A549 (cell line): ENCODE measurements around the gene ALDH16A1.

Experiments used
- CBX2 ChIP-seq: fragments of 200-600 bp; sonication (generic); IDR thresholded peaks from 2 replicates; pipeline ENCODE4 v1.6.1; 2016; ENCODE audit warnings: low read depth, mild to moderate bottlenecking, borderline replicate concordance
- EP300 ChIP-seq, 2 experiments: fragments of >200 bp; sonication (Bioruptor Twin); formaldehyde crosslinking; IDR thresholded peaks; 2 replicates in 1 of 2; 3 replicates in 1 of 2; pipeline ENCODE4 v1.6.1; 2016 to 2017
- GATA3 ChIP-seq: IDR thresholded peaks from 2 replicates; pipeline ENCODE4 v1.6.1; 2012; ENCODE audit warnings: borderline replicate concordance
- HOXA7 ChIP-seq: fragments of 250-450 bp; sonication (Bioruptor Pico); IDR thresholded peaks from 2 replicates; pipeline ENCODE4 v1.5.0; 2020; ENCODE audit warnings: mild to moderate bottlenecking, moderate library complexity
- KDM1A ChIP-seq: fragments of 200-600 bp; sonication (generic); IDR thresholded peaks from 2 replicates; pipeline ENCODE4 v1.6.1; 2016; ENCODE audit warnings: low read depth, mild to moderate bottlenecking
- MAFK ChIP-seq: fragments of 450-650 bp; IDR thresholded peaks from 2 replicates; pipeline ENCODE4 v1.6.1; 2014; ENCODE audit not compliant: partially characterized antibody
- MYC ChIP-seq: IDR thresholded peaks from 2 replicates; pipeline ENCODE4 v1.6.1; 2012; ENCODE audit warnings: mild to moderate bottlenecking, inconsistent platforms, low read length, improper control_type of control experiment, borderline replicate concordance
- NFE2L2 ChIP-seq: fragments of 150-350 bp; conservative IDR thresholded peaks from 2 replicates; pipeline ENCODE4 v1.6.1; 2014; ENCODE audit warnings: low read length
- TF ChIP-seq, protein P1 (sequence below): fragments of >200 bp; sonication (Bioruptor Twin); formaldehyde crosslinking; IDR thresholded peaks from 3 replicates; pipeline ENCODE4 v1.5.1; 2016
- TF ChIP-seq, protein P2 (sequence below): fragments of 250-450 bp; sonication (Bioruptor Pico); IDR thresholded peaks from 2 replicates; pipeline ENCODE4 v1.5.0; 2021; ENCODE audit warnings: mild to moderate bottlenecking, moderate library complexity, borderline replicate concordance
- TF ChIP-seq, protein P3 (sequence below): fragments of 450-650 bp; IDR thresholded peaks from 2 replicates; pipeline ENCODE4 v1.6.1; 2014; ENCODE audit warnings: antibody characterized with exemption
- TF ChIP-seq, protein P4 (sequence below): fragments of 150-350 bp; IDR thresholded peaks from 2 replicates; pipeline ENCODE4 v1.6.1; 2014; ENCODE audit warnings: low read depth, mild to moderate bottlenecking, low read length

DNA sequence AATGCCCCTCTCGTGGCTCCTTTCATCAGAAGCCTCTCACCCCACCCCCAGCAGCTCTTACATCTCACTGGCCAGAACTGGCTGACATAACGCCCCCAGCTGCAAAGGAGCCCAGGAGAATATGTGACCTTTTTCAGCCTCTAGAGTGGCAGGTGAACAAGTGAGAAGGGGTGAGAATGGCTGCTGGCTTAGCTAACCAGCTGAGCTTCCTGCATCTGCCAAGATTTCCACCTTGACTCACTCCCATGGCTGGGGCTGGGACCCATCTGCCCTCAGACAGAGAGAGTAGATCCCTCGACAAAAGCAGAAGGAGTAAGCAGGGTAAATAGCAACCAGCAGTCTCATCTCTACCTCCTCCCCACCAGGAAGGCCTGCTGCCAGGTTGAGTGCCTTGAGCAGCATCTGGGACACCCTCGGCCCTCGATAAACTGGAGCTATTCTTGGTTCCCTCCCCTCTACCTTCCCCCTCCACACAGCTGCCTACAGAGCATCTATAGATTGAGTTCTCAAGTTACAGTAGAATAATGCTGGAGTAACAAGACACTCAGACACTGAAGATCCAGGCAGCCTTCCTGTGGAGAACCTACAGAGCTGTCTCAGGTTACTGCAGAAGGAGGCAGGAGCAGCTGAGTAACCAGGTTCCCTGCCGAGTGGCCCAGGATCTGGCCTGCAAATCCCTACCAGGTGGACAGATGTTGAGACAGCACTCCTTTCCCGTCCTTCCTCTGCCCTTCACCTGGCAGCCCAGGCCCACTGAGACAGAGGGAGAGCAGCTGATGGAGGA lies 49.4 kb upstream of the ALDH16A1 start:
- TF ChIP-seq HOXA7 (CRISPR knock-in tag) (no peak), KDM1A (no peak), CBX2 (no peak), NFE2L2 (no peak), EP300 (IDR thresholded peaks at IDR 0.05) (no peak), MAFK (no peak), MYC (no peak), GATA3 (no peak)
- TF ChIP-seq, protein P1, sequence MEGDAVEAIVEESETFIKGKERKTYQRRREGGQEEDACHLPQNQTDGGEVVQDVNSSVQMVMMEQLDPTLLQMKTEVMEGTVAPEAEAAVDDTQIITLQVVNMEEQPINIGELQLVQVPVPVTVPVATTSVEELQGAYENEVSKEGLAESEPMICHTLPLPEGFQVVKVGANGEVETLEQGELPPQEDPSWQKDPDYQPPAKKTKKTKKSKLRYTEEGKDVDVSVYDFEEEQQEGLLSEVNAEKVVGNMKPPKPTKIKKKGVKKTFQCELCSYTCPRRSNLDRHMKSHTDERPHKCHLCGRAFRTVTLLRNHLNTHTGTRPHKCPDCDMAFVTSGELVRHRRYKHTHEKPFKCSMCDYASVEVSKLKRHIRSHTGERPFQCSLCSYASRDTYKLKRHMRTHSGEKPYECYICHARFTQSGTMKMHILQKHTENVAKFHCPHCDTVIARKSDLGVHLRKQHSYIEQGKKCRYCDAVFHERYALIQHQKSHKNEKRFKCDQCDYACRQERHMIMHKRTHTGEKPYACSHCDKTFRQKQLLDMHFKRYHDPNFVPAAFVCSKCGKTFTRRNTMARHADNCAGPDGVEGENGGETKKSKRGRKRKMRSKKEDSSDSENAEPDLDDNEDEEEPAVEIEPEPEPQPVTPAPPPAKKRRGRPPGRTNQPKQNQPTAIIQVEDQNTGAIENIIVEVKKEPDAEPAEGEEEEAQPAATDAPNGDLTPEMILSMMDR: no peak
- TF ChIP-seq, protein P2, sequence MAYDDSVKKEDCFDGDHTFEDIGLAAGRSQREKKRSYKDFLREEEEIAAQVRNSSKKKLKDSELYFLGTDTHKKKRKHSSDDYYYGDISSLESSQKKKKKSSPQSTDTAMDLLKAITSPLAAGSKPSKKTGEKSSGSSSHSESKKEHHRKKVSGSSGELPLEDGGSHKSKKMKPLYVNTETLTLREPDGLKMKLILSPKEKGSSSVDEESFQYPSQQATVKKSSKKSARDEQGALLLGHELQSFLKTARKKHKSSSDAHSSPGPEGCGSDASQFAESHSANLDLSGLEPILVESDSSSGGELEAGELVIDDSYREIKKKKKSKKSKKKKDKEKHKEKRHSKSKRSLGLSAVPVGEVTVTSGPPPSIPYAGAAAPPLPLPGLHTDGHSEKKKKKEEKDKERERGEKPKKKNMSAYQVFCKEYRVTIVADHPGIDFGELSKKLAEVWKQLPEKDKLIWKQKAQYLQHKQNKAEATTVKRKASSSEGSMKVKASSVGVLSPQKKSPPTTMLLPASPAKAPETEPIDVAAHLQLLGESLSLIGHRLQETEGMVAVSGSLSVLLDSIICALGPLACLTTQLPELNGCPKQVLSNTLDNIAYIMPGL (CRISPR knock-in tag): no peak
- TF ChIP-seq, protein P3, sequence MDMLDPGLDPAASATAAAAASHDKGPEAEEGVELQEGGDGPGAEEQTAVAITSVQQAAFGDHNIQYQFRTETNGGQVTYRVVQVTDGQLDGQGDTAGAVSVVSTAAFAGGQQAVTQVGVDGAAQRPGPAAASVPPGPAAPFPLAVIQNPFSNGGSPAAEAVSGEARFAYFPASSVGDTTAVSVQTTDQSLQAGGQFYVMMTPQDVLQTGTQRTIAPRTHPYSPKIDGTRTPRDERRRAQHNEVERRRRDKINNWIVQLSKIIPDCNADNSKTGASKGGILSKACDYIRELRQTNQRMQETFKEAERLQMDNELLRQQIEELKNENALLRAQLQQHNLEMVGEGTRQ: no peak
- TF ChIP-seq, protein P4, sequence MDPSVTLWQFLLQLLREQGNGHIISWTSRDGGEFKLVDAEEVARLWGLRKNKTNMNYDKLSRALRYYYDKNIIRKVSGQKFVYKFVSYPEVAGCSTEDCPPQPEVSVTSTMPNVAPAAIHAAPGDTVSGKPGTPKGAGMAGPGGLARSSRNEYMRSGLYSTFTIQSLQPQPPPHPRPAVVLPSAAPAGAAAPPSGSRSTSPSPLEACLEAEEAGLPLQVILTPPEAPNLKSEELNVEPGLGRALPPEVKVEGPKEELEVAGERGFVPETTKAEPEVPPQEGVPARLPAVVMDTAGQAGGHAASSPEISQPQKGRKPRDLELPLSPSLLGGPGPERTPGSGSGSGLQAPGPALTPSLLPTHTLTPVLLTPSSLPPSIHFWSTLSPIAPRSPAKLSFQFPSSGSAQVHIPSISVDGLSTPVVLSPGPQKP: no peak
